ENCODE data around the gene ARHGEF10L. TPM values are rescaled to one million over a fixed set of nuclear protein-coding genes. Genes with fewer than 3 reads are reported as not detected.

The ARHGEF10L gene
- total RNA-seq, 2 experiments from 2014 or later = not detected

GRCh38 chr1:17653728-17654351, 114.3 kb downstream of the ARHGEF10L start:
- intact Hi-C loops (cut with micrococcal nuclease) = no loop called here
- Mint-ChIP-seq H3K27me3 (no peaks in the 10 kb centered on the region), H3K36me3 (ENCODE audit: low read depth) (no peaks in the 10 kb centered on the region), H3K27ac (no peak overlapping the region), H3K9me3 (no peaks in the 10 kb centered on the region), H3K4me3 (no peak overlapping the region), H3K4me1 (ENCODE audit: low read depth) (no peaks in the 10 kb centered on the region)
- peak; percentile 56 for TF ChIP-seq CTCF (IDR thresholded peaks at IDR 0.05)
- POLR2A ChIA-PET = no interaction called here
- DNase-seq (peak; percentile 50), ATAC-seq (no peak)
- CTCF ChIA-PET = interaction anchor here (0.9 kb wide), 1 partner anchor 8 kb away, joined by 4 read pairs; no protein-coding TSS in a partner anchor

GRCh38 chr1:17654519-17654918, 115.0 kb downstream of the ARHGEF10L start:
- intact Hi-C loops (cut with micrococcal nuclease) = no loop called here
- Mint-ChIP-seq H3K27me3 (no peaks in the 10 kb centered on the region), H3K27ac (no peak overlapping the region), H3K4me1 (ENCODE audit: low read depth) (no peaks in the 10 kb centered on the region), H3K36me3 (ENCODE audit: low read depth) (no peaks in the 10 kb centered on the region), H3K4me3 (no peak overlapping the region), H3K9me3 (no peaks in the 10 kb centered on the region)
- DNase-seq (no peak), ATAC-seq (no peak)
- CTCF ChIA-PET = no interaction called here
- POLR2A ChIA-PET = no interaction called here
- no peak for TF ChIP-seq CTCF (IDR thresholded peaks at IDR 0.05)

GRCh38 chr1:17655169-17655568, 115.7 kb downstream of the ARHGEF10L start:
- Mint-ChIP-seq H3K4me1 (ENCODE audit: low read depth) (no peaks in the 10 kb centered on the region), H3K9me3 (no peaks in the 10 kb centered on the region), H3K36me3 (ENCODE audit: low read depth) (no peaks in the 10 kb centered on the region), H3K27me3 (no peaks in the 10 kb centered on the region), H3K4me3 (no peak overlapping the region), H3K27ac (no peak overlapping the region)
- ChIA-PET CTCF (no interaction called here), POLR2A (no interaction called here)
- no peak for TF ChIP-seq CTCF (IDR thresholded peaks at IDR 0.05)
- no peak for DNase-seq
- intact Hi-C loops (cut with micrococcal nuclease) = no loop called here
- ATAC-seq = no peak

- H3K4me3 Mint-ChIP-seq = no peak overlapping the region
- H3K9me3 Mint-ChIP-seq = no peaks in the 10 kb centered on the region
- intact Hi-C loops (cut with micrococcal nuclease) = no loop called here
- no peak for ATAC-seq
- ChIA-PET POLR2A (no interaction called here), CTCF (no interaction called here)
- H3K4me1 Mint-ChIP-seq (ENCODE audit: low read depth) = no peaks in the 10 kb centered on the region
- H3K27me3 Mint-ChIP-seq = no peaks in the 10 kb centered on the region
- no peaks in the 10 kb centered on the region for H3K36me3 Mint-ChIP-seq (ENCODE audit: low read depth)
- H3K27ac Mint-ChIP-seq = no peak overlapping the region
- no peak for TF ChIP-seq CTCF (IDR thresholded peaks at IDR 0.05)
- no peak for DNase-seq
Observed at GRCh38 chr1:17655922-17656321, 116.4 kb downstream of the ARHGEF10L start.

GRCh38 chr1:17657436-17657835, 117.9 kb downstream of the ARHGEF10L start:
- Mint-ChIP-seq H3K36me3 (ENCODE audit: low read depth) (no peaks in the 10 kb centered on the region), H3K4me3 (no peak overlapping the region), H3K4me1 (ENCODE audit: low read depth) (no peaks in the 10 kb centered on the region), H3K27me3 (no peaks in the 10 kb centered on the region), H3K9me3 (no peaks in the 10 kb centered on the region), H3K27ac (no peak overlapping the region)
- ChIA-PET POLR2A (no interaction called here), CTCF (no interaction called here)
- DNase-seq (no peak), ATAC-seq (no peak)
- intact Hi-C loops (cut with micrococcal nuclease) = no loop called here
- TF ChIP-seq CTCF (IDR thresholded peaks at IDR 0.05) = no peak

Data from activated CD8-positive, alpha-beta T cell treated with anti-CD3 and anti-CD28 coated beads for 36 hours (primary cell).